Activated CD4-positive, alpha-beta T cell treated with anti-CD3 and anti-CD28 coated beads, Interleukin-2, amount 50 U/mL, for 16 hours (primary cell): ENCODE measurements around the gene ITGB4.

Experiments
- DNase-seq: peaks from one replicate; pipeline ENCODE4 v3.0.0-alpha.2; 2020

The ITGB4 gene

GRCh38 chr17:75733471-75733870 lies 12.2 kb downstream of the ITGB4 start:
- no peak for DNase-seq

- DNase-seq = no peak
Measured at GRCh38 chr17:75734674-75735294, 13.5 kb downstream of the ITGB4 start.

DNA sequence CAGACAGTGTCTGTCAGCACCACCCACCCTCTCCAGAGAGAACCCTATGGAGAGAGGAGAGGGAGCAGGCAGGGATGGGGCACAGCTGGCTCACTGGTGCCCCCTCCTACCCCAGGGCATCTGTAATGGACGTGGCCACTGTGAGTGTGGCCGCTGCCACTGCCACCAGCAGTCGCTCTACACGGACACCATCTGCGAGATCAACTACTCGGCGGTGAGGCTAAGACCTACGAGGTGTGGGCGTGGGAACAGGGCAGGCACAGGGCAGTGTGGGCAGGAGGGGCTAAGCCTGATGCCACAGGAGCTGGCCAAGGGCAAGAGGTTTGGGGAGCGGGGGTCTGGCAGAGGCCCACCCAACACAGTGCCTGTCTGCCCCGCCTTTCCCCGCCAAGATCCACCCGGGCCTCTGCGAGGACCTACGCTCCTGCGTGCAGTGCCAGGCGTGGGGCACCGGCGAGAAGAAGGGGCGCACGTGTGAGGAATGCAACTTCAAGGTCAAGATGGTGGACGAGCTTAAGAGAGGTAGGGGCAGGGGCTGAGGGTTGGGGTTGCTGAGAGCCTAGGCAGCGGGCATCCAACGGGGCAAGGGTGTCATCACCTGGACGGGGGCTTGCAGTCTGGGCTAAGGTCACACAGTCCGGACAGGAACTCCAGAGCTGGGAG lies 15.0 kb downstream of the ITGB4 start:
- no peak for DNase-seq

DNA sequence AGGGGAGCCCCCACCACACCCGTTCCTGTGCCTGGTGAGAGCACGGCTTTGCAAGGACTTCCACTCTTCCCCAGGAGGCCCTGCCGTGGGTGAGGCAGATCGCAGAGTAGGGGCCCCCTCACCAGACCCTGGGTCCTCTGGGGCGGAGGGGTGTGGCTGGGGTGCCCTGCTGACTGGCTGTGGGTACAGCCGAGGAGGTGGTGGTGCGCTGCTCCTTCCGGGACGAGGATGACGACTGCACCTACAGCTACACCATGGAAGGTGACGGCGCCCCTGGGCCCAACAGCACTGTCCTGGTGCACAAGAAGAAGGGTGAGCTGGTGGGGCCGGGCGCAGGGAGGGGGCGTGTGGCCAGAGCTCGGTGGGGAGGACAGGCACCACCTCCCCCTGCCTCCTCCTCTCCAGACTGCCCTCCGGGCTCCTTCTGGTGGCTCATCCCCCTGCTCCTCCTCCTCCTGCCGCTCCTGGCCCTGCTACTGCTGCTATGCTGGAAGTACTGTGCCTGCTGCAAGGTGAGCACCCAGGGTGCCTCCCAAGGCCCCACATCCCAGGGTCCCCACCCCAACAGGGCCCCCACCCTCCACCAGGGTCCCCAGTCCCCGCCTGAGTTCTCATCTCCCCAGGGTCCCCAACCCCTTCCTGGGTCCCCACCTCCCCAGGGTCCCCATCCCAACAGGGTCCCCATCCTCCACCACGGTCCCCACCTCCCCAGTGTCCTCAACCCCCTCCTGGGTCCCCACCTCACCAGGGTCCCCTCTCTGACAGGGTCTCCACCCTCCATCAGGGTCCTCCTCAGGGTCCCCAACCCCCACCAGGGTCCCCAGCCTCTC lies 16.1 kb downstream of the ITGB4 start:
- DNase-seq = no peak

GRCh38 chr17:75738218-75738802 lies 17.1 kb downstream of the ITGB4 start:
- DNase-seq = peak; percentile 65

- DNase-seq = no peak
Measured at GRCh38 chr17:75739174-75739573, 17.9 kb downstream of the ITGB4 start.

GRCh38 chr17:75739801-75740200 lies 18.5 kb downstream of the ITGB4 start:
- DNase-seq = no peak

DNA sequence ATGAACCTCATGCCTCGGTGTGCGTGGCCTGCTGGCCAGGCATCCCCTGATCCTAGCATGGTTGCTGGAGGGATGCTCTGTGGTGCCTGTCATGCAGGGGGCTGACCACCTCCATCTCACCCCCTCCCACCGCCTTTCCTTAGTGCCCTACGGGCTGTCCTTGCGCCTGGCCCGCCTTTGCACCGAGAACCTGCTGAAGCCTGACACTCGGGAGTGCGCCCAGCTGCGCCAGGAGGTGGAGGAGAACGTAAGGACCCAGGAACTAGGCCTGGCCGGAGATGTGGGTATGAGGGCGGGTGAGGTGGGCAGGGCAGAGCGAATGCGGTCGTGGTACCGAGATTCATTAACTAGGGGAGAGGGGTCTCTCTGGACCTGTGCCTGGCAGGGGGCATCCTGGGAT lies 19.0 kb downstream of the ITGB4 start:
- no peak for DNase-seq

DNA sequence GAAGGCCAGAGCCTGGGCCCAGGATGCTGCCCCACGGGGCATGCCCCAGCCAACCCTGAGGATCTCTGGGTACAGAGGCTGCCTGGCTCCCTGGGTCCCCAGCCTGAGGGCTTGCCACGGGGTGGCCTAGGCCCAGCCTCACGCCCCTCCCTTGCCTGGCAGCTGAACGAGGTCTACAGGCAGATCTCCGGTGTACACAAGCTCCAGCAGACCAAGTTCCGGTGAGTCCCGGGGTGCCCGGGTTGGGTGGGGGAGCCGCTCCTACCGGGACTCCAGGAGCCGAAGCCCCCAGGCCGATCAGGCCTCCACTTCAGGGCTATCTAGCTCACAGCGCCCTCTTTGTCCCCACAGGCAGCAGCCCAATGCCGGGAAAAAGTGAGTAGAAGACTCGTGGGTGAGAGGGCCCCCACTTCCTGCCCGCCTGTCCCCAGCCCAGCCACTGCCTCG lies 19.4 kb downstream of the ITGB4 start:
- no peak for DNase-seq

- no peak for DNase-seq
Measured at GRCh38 chr17:75742337-75742736, 21.1 kb downstream of the ITGB4 start.

GRCh38 chr17:75743625-75744206 lies 22.5 kb downstream of the ITGB4 start:
- DNase-seq = no peak

DNA sequence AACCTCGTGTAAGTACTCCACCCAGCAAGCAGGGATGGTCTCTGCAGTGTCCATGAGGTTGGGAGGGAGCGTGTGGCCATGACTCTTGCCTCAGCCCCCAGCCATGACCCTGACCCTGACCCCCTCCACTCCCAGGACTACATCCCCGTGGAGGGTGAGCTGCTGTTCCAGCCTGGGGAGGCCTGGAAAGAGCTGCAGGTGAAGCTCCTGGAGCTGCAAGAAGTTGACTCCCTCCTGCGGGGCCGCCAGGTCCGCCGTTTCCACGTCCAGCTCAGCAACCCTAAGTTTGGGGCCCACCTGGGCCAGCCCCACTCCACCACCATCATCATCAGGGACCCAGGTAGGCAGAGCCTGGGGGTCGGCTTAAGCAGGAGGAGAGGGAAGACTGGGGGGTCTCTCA lies 27.4 kb downstream of the ITGB4 start:
- no peak for DNase-seq

DNA sequence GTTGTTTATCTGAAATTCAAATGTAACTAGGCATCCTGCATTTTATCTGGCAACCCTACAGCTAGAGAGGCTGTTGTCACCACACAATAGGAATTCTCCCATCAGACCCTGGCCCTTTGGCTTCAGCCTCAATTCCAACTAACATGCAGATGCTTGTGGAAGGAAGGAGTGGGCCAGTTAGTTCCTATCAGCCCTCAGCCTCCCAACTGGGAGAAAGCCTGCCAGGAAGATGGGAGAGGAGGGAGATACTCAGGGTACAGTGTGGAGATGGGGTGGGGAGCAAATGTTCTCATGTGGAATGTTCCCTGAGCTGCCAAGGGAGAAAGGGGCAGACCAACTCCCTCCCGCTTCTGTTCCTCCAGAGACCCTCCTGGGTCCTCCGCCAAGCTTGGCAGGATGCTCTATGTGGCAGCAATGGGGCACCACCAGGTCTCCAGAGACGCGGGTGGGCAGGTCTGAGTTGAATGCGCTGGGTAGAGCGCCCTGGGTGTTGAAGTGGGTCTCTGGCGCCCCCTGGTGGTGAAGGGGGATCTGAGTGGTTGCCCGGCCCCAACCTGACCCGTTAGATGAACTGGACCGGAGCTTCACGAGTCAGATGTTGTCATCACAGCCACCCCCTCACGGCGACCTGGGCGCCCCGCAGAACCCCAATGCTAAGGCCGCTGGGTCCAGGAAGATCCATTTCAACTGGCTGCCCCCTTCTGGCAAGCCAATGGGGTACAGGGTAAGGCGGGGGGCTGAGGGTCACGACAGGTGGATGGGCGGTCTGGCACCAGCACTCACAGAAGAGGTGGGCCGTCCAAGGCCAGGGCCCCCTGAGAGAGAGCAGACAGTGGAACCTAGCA lies 28.5 kb downstream of the ITGB4 start:
- DNase-seq = peak; percentile 87

DNA sequence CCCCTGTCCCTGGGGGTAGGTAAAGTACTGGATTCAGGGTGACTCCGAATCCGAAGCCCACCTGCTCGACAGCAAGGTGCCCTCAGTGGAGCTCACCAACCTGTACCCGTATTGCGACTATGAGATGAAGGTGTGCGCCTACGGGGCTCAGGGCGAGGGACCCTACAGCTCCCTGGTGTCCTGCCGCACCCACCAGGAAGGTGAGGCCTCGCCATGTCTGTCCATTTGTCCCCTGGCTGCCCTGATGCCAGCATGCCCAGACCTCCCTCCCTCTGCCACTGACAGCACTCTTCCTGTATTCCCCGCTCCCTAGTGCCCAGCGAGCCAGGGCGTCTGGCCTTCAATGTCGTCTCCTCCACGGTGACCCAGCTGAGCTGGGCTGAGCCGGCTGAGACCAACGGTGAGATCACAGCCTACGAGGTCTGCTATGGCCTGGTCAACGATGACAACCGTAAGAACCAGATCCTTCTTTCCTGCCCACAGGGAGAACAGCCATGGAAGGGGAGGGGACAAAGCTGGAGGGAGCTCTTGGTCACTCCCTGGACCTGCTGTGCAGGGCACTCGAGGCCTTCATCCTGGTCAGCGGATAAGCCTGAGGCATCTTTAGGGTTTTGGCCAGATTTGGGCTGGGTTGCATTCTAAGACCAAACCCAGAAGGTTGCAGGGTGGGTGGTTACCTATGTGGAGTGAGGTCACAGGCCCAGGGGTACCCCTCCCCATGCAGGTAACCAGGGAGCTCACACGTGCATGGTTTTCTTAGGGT lies 29.6 kb downstream of the ITGB4 start:
- DNase-seq = no peak

GRCh38 chr17:75751676-75752404 lies 30.6 kb downstream of the ITGB4 start:
- DNase-seq = no peak

DNA sequence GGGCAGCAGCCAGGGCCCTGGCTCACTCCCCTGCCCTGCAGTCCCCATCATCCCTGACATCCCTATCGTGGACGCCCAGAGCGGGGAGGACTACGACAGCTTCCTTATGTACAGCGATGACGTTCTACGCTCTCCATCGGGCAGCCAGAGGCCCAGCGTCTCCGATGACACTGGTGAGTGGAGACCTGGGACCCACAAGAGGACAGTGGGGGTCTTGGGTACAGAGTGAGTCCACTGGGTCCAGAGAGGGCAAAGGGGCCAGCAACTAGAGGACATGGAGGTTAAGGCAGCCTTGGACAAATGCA lies 31.1 kb downstream of the ITGB4 start:
- no peak for DNase-seq

DNA sequence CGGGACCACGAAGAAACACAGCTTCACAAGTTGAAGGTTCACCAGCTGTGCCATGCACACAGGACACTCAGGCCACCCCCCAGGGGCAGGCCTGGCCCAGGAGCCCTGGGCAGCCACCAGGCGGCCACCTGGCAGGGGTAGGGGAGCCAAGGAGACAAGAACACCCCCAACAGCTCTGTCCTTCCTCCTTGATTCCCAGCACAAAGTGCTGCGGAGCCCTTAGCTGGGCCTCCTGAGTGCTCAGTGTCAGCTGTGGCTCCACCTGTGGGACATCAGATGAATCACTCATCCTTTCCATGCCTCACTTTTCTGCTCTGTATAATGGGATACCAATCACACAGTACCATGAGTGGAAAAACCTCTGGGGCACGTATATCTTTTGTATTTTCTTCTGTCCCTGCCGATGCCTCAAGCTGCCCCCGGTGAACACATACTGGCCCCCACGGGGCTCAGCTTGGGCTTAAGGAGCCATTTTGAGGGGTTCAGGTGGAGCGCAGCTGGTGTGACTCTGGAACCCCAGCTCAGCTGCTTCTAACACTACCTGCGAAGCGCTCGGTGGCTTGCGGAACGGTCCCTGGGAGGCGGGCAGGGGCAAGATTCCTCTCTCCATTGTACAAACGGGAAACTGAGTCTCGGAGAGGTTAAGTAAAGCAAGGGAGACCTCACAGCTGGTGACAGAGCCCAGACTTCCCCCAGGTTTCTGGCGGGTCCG lies 31.7 kb downstream of the ITGB4 start:
- DNase-seq = peak; percentile 41

DNA sequence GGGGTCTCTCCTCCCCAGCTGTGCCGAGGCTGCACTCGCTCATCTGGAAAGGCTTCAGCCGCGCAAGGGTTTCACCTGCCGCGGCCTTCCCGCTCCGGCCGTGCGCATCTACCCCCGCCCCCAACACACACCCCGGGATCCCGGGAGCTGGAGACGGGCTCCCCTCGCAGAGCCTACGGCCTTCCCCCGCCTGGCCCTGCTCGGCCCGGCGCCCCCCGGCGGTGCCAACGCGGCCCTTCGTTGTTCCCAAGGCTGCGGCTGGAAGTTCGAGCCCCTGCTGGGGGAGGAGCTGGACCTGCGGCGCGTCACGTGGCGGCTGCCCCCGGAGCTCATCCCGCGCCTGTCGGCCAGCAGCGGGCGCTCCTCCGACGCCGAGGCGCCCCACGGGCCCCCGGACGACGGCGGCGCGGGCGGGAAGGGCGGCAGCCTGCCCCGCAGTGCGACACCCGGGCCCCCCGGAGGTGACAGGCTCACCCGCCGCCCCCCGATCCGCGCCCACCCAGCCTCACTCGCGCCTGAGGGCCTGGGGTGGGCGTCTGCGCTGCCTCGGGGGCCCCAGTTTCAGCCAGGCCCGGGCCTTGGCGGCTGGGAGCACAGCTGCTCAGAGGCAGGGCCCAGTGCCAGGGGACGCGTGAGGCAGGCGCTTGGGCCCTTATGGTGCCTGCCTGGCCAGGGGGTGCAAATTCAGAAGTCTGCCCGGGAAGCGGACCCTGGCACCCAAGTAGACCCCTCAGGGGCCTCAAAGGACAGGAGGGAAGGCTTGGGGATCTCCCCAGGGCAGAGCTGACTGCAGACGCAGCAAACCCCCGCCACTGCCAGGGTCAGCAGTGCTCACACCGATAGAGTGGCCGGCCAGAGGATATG lies 32.5 kb downstream of the ITGB4 start:
- peak; percentile 71 for DNase-seq
